Fibroblast of lung (primary cell): Measurements from ENCODE around the gene TGFBR2.

Experiments
- EZH2 ChIP-seq: IDR thresholded peaks from 2 replicates; pipeline ENCODE4 v1.5.1; 2012; ENCODE audit warnings: low read length, control low read depth, mild to moderate bottlenecking; ENCODE audit errors: missing control alignments
- TF ChIP-seq, protein P1 (sequence below), 2 donors: IDR thresholded peaks in 1 of 2; conservative IDR thresholded peaks in 1 of 2; 1 replicate in 1 of 2; 2 replicates in 1 of 2; pipeline ENCODE4 v1.5.1; 2011 to 2012; ENCODE audit warnings: low read length in 2 of 2, control low read depth in 1 of 2, inconsistent platforms in 1 of 2, low read depth in 1 of 2, mild to moderate bottlenecking in 1 of 2

DNA sequence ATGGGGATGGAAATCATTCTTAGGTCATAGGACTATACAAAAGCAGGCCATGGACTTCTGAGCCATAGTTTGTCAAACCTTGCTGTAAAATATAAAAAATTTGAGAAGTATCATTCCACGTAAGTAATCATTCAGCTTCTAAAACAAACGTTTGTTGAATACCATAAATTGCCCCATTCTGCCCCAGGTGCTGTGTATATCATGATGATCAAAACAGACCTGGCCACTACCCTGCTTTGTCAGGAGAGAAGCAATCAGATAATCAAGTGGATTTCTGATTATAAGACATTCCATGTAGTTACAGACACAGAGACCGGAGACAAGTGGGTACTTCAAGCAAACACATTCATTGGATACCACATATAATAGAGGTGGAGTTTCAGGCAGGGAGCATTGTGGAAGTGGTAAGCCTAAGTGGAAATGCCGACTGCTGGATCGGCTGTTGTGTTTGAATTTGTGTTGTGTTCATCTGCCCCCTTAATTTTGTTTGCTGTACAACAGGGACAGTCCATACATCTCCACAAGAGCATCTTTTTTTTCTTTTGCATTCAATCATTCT lies 61.7 kb downstream of the TGFBR2 start:
- TF ChIP-seq, protein P1, sequence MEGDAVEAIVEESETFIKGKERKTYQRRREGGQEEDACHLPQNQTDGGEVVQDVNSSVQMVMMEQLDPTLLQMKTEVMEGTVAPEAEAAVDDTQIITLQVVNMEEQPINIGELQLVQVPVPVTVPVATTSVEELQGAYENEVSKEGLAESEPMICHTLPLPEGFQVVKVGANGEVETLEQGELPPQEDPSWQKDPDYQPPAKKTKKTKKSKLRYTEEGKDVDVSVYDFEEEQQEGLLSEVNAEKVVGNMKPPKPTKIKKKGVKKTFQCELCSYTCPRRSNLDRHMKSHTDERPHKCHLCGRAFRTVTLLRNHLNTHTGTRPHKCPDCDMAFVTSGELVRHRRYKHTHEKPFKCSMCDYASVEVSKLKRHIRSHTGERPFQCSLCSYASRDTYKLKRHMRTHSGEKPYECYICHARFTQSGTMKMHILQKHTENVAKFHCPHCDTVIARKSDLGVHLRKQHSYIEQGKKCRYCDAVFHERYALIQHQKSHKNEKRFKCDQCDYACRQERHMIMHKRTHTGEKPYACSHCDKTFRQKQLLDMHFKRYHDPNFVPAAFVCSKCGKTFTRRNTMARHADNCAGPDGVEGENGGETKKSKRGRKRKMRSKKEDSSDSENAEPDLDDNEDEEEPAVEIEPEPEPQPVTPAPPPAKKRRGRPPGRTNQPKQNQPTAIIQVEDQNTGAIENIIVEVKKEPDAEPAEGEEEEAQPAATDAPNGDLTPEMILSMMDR (conservative IDR thresholded peaks at IDR 0.05 in 1 of 2, IDR thresholded peaks at IDR 0.05 in 1 of 2; ENCODE audit: low read depth in 1 of 2, low read length in 2 of 2), result no peak
- no peak for TF ChIP-seq EZH2
